Measurements from ENCODE around the gene AKR7A3. TPM values are rescaled to one million over a fixed set of nuclear protein-coding genes. Genes with fewer than 3 reads are reported as not detected.
A peak's percentile ranks its signal among the peaks of the same experiment; 100 is the strongest.

The AKR7A3 gene
- total RNA-seq, 1 donor from 2014 or later: 4.6 TPM

GRCh38 chr1:19250629-19251304 lies 37.8 kb downstream of the AKR7A3 start:
- no peaks in the 10 kb centered on the region for H3K27me3 Mint-ChIP-seq
- H3K4me1 Mint-ChIP-seq (ENCODE audit: unreplicated experiment): peaks cover 18% of the 10 kb centered on the region
- no peak for TF ChIP-seq CTCF (conservative IDR thresholded peaks at IDR 0.05)
- H3K36me3 Mint-ChIP-seq: no peaks in the 10 kb centered on the region
- peak overlapping the region; percentile 91 for H3K27ac Mint-ChIP-seq
- peak overlapping the region; percentile 96 for H3K4me3 Mint-ChIP-seq
- H3K9me3 Mint-ChIP-seq: no peaks in the 10 kb centered on the region
- DNase-seq (ENCODE audit: extremely low spot score, unreplicated experiment): no peak

- H3K4me3 Mint-ChIP-seq: no peak overlapping the region
- no peak for DNase-seq (ENCODE audit: extremely low spot score, unreplicated experiment)
- no peak overlapping the region for H3K27ac Mint-ChIP-seq
- peaks cover 3% of the 10 kb centered on the region for H3K36me3 Mint-ChIP-seq
- no peaks in the 10 kb centered on the region for H3K4me1 Mint-ChIP-seq (ENCODE audit: unreplicated experiment)
- no peaks in the 10 kb centered on the region for H3K27me3 Mint-ChIP-seq
- no peaks in the 10 kb centered on the region for H3K9me3 Mint-ChIP-seq
- TF ChIP-seq CTCF (conservative IDR thresholded peaks at IDR 0.05): peak; percentile 91
Measured at GRCh38 chr1:19240673-19241538, 47.7 kb downstream of the AKR7A3 start.

GRCh38 chr1:19239876-19240275 lies 48.7 kb downstream of the AKR7A3 start:
- H3K27me3 Mint-ChIP-seq: no peaks in the 10 kb centered on the region
- H3K4me3 Mint-ChIP-seq: no peak overlapping the region
- H3K27ac Mint-ChIP-seq: no peak overlapping the region
- H3K9me3 Mint-ChIP-seq: no peaks in the 10 kb centered on the region
- no peaks in the 10 kb centered on the region for H3K4me1 Mint-ChIP-seq (ENCODE audit: unreplicated experiment)
- no peak for DNase-seq (ENCODE audit: extremely low spot score, unreplicated experiment)
- TF ChIP-seq CTCF (conservative IDR thresholded peaks at IDR 0.05): no peak
- peaks cover 3% of the 10 kb centered on the region for H3K36me3 Mint-ChIP-seq

GRCh38 chr1:19234224-19234623 lies 54.3 kb downstream of the AKR7A3 start:
- no peaks in the 10 kb centered on the region for H3K27me3 Mint-ChIP-seq
- H3K9me3 Mint-ChIP-seq: no peaks in the 10 kb centered on the region
- H3K27ac Mint-ChIP-seq: no peak overlapping the region
- no peak overlapping the region for H3K4me3 Mint-ChIP-seq
- DNase-seq (ENCODE audit: extremely low spot score, unreplicated experiment): no peak
- peaks cover 4% of the 10 kb centered on the region for H3K36me3 Mint-ChIP-seq
- no peaks in the 10 kb centered on the region for H3K4me1 Mint-ChIP-seq (ENCODE audit: unreplicated experiment)
- no peak for TF ChIP-seq CTCF (conservative IDR thresholded peaks at IDR 0.05)

Other genes with a start within 250 kb of the AKR7A3 start
- 108 and 110 TPM in 2 replicates for gene UBR4, start 78.5 kb downstream of the AKR7A3 start, total RNA-seq (ENCODE audit: low replicate concordance)
- 48.6 and 60.1 TPM in 2 replicates for gene EMC1, start 37.2 kb downstream of the AKR7A3 start, total RNA-seq (ENCODE audit: low replicate concordance)
- gene MRTO4, start 37.0 kb downstream of the AKR7A3 start, total RNA-seq (ENCODE audit: low replicate concordance): 35.9 and 43.3 TPM in 2 replicates
- gene AKR7A2, start 23.4 kb upstream of the AKR7A3 start, total RNA-seq (ENCODE audit: low replicate concordance): 57.2 and 75.2 TPM in 2 replicates
- gene SLC66A1, start 23.6 kb upstream of the AKR7A3 start, total RNA-seq (ENCODE audit: low replicate concordance): 18.3 and 24.1 TPM in 2 replicates
- 264 and 286 TPM in 2 replicates for gene CAPZB, start 196.8 kb upstream of the AKR7A3 start, total RNA-seq (ENCODE audit: low replicate concordance)

Data from type B pancreatic cell (in vitro differentiated cells).